Breast epithelium (tissue), 3 donors: ENCODE results near the gene RAB14.

Source experiments
- CTCF ChIP-seq, 3 donors: fragments of 450-650 bp; IDR thresholded peaks; one replicate each; pipeline ENCODE4 v1.5.1; 2016 to 2017; ENCODE audit warnings: antibody characterized with exemption in 3 of 3, mild to moderate bottlenecking in 3 of 3, moderate library complexity in 3 of 3
- POLR2A ChIP-seq: fragments of 450-650 bp; IDR thresholded peaks from one replicate; pipeline ENCODE4 v1.6.1; 2016; ENCODE audit warnings: antibody characterized with exemption, mild to moderate bottlenecking, moderate library complexity
- POLR2AphosphoS5 ChIP-seq, 3 donors: sonication (generic); formaldehyde crosslinking; IDR thresholded peaks; one replicate each; pipeline ENCODE4 v1.6.1; 2017; ENCODE audit warnings: antibody characterized with exemption in 3 of 3

- TF ChIP-seq CTCF (IDR thresholded peaks at IDR 0.05): no peak
- TF ChIP-seq POLR2AphosphoS5 (IDR thresholded peaks at IDR 0.05): no peak
- no peak for TF ChIP-seq POLR2A
Observed at GRCh38 chr9:121218357-121219027, 16.8 kb upstream of the RAB14 start.
